NCI-H1930 (cell line): ENCODE measurements around the gene AK4.
"Not testable (repeated sequence)": the region's sequence is repeated elsewhere in the genome, so short reads cannot be mapped to it uniquely, and the experiment has no call there.

Experiments
- DNase-seq, 2 experiments: peaks; one replicate each; lab custom pipeline; 2025; lab: John Stamatoyannopoulos, UW

The AK4 gene

GRCh38 chr1:65150583-65151263, 2.7 kb downstream of the AK4 start:
- no peak for DNase-seq

- DNase-seq, result no peak
Measured at GRCh38 chr1:65151641-65152040, 3.6 kb downstream of the AK4 start.

- DNase-seq, result no peak
Measured at GRCh38 chr1:65153635-65154034, 5.6 kb downstream of the AK4 start.

- no peak for DNase-seq
Measured at GRCh38 chr1:65156910-65157545, 9.0 kb downstream of the AK4 start.

GRCh38 chr1:65157546-65157941, 9.5 kb downstream of the AK4 start:
- no peak for DNase-seq

GRCh38 chr1:65159291-65159688, 11.3 kb downstream of the AK4 start:
- not testable (repeated sequence) for DNase-seq

GRCh38 chr1:65159801-65160523, 12.0 kb downstream of the AK4 start:
- no peak for DNase-seq

- DNase-seq, result no peak
Measured at GRCh38 chr1:65163201-65163805, 15.3 kb downstream of the AK4 start.

GRCh38 chr1:65164101-65164500, 16.1 kb downstream of the AK4 start:
- DNase-seq, result not testable (repeated sequence)

GRCh38 chr1:65164633-65165032, 16.6 kb downstream of the AK4 start:
- no peak for DNase-seq

GRCh38 chr1:65165269-65165993, 17.4 kb downstream of the AK4 start:
- no peak for DNase-seq

- no peak for DNase-seq
Measured at GRCh38 chr1:65166572-65167305, 18.7 kb downstream of the AK4 start.

GRCh38 chr1:65167586-65168242, 19.7 kb downstream of the AK4 start:
- no peak for DNase-seq

- no peak for DNase-seq
Measured at GRCh38 chr1:65168867-65169266, 20.9 kb downstream of the AK4 start.

GRCh38 chr1:65170511-65171142, 22.6 kb downstream of the AK4 start:
- no peak for DNase-seq

GRCh38 chr1:65172936-65173690, 25.1 kb downstream of the AK4 start:
- no peak for DNase-seq

GRCh38 chr1:65174585-65174984, 26.6 kb downstream of the AK4 start:
- no peak for DNase-seq

- DNase-seq, result no peak
Measured at GRCh38 chr1:65175171-65176055, 27.4 kb downstream of the AK4 start.

GRCh38 chr1:65176056-65176450, 28.1 kb downstream of the AK4 start:
- no peak for DNase-seq
